DMS114 treated with DMSO at 0.1 percent for 48 hours (cell line): ENCODE results near the gene PLCH1.

Source experiments
- DNase-seq: peaks from one replicate; lab custom pipeline; 2025; ENCODE audit not compliant: unreplicated experiment; lab: John Stamatoyannopoulos, UW

The PLCH1 gene, protein sequence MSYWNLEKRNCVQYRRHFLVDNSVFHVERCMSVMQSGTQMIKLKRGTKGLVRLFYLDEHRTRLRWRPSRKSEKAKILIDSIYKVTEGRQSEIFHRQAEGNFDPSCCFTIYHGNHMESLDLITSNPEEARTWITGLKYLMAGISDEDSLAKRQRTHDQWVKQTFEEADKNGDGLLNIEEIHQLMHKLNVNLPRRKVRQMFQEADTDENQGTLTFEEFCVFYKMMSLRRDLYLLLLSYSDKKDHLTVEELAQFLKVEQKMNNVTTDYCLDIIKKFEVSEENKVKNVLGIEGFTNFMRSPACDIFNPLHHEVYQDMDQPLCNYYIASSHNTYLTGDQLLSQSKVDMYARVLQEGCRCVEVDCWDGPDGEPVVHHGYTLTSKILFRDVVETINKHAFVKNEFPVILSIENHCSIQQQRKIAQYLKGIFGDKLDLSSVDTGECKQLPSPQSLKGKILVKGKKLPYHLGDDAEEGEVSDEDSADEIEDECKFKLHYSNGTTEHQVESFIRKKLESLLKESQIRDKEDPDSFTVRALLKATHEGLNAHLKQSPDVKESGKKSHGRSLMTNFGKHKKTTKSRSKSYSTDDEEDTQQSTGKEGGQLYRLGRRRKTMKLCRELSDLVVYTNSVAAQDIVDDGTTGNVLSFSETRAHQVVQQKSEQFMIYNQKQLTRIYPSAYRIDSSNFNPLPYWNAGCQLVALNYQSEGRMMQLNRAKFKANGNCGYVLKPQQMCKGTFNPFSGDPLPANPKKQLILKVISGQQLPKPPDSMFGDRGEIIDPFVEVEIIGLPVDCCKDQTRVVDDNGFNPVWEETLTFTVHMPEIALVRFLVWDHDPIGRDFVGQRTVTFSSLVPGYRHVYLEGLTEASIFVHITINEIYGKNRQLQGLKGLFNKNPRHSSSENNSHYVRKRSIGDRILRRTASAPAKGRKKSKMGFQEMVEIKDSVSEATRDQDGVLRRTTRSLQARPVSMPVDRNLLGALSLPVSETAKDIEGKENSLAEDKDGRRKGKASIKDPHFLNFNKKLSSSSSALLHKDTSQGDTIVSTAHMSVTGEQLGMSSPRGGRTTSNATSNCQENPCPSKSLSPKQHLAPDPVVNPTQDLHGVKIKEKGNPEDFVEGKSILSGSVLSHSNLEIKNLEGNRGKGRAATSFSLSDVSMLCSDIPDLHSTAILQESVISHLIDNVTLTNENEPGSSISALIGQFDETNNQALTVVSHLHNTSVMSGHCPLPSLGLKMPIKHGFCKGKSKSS (N-terminal part only)

DNA sequence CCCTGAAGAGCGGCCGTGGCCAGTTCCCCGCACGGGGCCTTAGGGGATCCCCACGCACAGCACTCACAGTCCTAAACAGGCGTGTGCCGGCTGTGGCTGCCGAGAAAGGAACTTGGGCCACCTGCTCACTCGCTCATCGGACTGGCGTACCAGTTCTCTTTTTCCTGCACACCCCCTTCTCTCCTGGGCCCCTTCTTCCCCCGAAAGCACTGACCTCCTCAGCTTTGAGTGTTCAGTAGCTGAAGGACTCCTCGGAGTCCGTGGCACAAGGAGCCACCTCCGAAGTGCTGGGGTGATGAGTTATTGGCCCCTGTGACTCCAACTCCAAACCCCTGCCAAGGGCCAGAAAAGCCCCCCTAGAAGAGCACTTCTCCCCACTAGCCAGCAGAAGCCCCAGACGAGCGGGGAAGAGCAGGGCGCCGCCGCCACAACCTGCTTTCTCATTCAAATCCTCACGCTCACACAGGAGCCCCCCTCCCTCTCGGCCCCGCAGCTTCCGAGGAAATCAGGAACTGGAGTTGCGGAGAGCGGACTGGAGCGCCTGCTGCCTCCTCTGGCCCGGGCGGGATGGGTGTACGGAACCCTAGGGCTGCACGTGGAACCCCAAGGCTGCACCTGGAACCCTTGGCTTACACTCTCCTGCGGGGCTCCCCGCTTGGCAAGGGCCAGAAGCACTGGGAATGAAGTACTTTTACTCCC is at the start of gene PLCH1:
Gene PLCH1 (minus strand): TSS at position 446 of the 699 bp plus-strand sequence. CDS start 40,847 bp downstream, outside the sequence.
- DNase-seq: peak; percentile 23

DNA sequence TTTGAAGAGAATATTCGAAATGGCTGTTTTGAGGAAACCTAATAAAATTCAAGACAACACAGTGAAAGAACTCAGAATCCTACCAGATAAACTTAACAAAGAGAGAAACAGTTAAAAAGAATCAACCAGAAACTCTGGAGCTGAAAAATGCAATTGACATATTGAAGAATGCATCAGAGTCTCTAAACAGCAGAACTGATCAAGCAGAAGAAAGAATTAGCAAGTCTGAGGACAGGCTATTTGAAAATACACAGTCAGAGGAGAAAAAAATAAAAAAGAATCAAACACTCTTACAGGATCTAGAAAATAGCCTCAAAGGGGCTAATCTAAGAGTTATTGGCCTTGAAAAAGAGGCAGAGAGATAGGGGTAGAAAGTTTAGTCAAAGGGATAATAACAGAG is 47.7 kb upstream of the PLCH1 start:
- no peak for DNase-seq

DNA sequence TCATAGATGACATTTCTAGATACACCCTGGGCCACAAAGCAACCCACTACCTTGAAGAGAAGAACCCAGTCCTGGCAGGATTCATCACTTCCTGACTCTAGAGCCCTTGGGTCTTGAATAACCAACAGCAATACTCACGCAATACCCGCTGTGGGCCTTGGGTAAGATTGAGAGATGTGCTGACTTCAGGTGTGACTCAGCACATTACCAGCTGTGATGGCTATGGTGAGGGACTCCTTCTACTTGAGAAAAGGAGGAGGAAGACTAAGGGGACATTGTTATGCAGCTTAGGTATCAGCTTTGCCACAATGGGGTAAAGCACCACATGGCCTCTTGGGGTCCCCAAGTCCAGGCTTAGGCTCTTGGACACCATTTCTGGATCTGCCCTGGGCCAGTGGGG is 46.3 kb upstream of the PLCH1 start:
- DNase-seq: no peak

DNA sequence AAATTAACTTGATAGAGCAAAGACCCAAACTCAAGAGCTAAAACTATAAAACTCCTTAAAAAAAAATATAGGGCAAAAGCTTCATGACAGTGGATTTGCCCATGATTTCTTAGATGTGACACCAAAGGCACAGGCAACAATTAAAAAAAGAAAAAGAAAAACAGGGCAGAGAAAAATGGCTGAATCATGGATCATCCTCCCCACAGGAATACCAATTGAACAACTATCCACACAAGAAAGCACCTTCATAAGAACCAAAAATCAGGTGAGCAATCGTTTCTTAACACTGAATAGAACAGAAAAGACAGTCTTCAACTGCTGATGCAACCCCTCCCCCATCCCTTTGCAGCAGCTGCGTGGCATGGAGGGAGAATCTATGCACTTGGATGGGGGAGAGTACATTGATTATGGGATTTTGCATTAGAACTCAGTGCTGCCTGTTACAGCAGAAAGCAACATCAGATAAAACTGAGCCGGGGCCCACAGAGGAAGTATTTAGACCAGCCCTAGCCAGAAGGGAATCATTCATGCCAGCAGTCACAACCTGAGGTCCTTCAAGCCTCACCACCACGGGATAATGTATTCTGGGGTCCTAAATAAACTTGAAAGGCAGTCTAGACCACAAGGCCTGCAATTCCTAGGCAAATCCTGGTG is 45.5 kb upstream of the PLCH1 start:
- DNase-seq: no peak

DNA sequence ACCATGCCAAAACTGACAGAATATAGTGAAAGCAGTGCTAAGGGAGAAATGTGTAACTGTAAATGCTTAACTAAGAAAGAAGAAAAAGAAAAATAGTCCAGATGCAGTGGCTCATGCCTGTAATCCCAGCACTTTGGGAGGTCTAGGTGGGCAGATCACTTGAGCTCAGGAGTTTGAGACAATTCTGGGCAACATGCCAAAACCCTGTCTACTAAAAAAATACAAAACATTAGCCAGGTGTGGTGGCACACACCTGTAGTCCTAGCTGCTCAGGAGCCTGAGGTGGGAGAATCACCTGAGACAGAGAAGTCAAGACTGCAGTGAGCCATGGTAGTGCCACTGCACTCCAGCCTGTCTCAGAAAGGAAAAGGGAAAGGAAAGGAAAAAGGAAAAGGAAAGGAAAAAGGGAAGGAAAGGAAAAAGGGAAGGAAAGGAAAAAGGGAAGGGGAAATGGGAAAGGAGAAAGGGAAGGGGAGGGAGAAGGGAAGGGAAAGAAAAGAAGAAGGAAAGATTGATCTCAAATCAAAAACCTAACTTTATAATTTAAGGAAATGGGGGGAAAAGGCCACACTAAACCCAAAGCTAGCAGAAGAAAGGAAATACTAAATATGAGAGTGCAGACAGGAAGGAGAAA is 40.9 kb upstream of the PLCH1 start:
- no peak for DNase-seq

DNA sequence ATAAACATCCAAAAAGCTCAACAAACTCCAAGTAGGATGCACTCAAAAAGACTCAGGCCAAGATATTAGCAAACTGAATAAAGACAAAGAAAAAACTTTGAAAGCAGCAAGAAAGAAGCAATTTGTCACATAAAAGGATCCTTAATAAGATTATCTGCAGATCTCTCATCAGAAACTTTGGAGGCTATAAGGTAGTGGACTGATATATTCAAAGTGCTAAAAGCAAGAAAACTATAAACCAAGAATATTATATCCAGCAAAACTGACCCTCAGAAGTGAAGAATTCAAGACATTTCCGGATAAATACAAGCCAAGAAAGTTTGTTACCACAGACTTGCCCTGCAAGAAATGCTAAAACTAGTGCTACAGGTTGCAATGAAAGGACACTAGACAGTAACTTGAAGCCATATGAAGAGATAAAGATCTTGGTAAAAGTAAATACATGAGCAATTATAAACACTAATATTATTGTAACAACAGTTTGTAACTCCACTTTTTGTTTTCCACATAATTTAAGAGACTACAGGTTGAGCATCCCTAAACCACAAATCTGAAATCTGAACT is 37.6 kb upstream of the PLCH1 start:
- DNase-seq: no peak

DNA sequence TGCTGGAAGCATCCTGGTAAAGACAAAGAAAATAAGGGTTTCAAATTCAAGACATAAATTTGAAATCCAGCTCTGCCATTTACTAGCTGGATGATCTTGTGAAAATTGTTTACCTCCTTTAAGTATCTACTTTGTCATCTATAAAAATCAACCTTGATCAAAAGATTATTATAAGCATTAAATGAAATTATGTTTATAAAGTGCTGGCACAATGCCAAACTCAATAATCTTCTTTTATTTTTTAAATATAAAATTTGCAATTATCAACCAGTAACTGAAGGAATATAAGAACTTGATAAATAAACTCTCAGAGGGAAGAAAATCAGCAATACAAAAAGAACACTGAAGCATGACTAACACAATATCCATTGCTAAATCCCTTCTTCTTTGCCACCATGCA is 35.4 kb upstream of the PLCH1 start:
- DNase-seq: no peak

DNA sequence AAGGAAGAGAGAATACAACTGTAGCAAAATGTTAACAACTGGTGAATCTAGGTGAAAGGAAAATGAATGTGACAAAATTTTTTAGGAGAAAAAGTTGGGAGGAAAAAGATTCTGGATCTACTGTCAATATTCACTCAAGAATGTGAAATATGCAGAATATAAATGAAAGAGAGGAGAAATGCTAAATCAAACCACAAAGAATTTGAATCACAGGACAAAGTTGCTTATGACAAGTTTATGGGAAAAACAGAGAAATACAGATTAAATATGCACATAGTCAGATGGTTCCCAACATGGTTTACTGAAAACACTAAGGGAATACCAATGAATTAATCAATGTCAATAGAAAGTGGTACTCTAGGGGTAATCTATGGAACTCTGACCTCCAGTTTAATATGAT is 33.6 kb upstream of the PLCH1 start:
- DNase-seq: no peak

DNA sequence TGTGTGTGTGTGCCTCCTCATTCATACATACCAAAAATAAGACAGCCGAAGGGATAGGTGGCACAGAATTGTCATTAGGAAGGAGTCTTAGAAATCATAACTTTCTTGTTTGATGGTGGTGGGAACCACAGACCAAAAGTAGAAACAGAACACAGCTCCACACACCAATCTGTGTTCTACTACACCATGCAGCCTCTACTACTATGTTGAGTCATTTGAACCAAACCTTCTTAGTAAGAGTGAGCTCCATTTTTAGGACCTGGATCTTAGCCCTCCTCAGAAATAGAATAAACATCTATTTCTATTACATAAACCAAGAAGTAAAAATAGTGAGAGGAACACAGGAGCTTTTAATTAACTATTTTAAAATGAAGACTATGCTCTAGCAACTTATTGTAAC is 27.9 kb upstream of the PLCH1 start:
- DNase-seq: no peak

DNA sequence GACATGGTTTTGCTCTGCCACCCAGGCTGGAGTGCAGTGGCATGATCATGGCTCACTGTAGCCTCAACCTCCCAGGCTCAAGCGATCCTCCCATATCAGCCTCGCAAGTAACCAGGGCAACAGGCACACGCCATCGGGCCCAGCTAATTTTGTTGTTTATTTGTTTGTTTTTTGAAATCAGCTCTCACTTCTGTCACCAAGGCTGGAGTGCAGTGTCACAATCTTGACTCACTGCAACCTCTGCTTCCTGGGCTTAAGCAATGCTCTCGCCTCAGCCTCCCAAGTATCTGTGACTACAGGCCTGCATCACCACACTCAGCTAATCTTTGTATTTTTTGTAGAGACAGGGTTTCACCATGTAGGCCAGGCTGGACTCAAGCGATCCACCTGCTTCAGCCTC is 26.3 kb upstream of the PLCH1 start:
- no peak for DNase-seq

DNA sequence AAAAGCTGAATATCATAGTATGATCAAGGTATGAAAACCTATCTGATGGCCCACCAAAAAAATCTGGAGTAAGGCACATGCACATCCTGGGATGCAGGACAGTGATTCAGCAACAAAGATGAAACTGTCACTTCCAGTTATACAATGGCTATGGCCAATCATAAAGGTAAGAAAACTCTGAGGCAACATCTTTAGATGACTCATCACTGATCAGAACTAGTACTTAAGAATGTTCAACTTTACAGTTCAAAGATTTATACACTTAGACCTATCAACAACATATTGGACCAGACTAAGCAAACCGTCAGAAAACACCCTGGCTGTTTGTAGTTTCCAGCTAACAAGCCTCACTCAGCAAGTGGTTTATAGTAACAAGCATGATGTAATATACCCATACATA is 21.3 kb upstream of the PLCH1 start:
- no peak for DNase-seq

DNA sequence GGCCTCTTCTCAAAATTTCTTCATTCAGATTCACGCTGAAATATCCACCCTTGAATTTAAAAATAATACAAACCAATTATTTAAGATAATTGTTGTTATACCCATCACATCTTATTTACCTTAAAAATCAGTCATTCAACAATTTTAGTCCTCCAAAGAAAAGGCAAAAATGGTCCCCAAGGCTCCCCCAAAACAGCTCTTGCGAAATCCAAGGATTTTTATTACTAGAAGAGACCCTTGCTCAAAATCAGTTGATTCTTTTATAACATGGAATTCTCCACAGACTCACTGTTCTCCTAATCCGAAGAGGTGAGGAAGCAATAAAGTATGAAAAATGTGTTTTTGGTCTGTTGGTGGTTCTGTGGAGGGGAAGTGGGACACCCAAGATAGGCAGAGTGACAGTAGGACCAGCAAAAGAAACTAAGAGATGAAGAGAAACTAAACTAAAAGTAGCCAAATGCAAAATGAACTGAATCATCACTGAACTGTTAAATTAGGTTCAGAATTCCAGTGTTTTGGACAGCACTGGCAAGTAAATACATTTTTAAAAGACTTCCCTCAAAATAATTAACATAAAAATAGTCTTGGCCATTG is 19.1 kb upstream of the PLCH1 start:
- DNase-seq: no peak

DNA sequence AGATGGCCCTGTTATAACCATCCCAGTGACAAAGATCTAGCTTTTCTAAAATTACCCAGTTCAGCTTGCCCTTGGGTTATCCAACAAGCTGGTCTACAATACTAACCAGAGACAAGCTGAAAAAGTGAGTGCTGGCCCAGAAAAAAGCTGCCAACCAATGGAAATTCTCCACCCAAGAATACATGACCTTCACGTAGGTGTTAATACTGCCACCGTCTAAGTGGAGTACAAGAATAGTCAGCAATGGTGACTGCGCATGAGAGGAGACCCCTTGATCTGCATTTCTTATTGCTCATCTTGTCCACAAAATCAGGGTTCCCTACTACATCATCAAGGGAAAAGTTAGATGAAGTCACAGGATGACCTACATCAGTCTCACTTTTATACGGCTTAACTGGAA is 15.8 kb upstream of the PLCH1 start:
- DNase-seq: no peak

DNA sequence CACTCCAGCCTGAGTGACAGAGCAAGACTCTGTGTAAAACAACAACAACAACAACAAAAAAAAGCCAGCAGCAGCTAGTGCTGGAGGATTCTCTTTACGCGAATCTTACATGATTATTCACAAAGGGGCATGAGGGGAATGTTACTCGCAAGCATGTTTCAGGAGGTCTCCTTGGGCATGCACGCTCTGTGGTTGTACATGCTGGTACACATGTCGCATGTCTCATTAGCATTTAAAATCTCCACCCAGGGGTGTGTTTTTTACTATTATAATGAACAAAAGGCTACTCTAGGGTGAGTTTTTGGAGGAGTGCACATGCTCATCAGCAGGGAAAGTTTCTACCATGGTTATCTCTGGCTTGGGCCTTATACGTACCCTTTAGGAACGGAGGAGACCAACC is 12.7 kb upstream of the PLCH1 start:
- DNase-seq: no peak

DNA sequence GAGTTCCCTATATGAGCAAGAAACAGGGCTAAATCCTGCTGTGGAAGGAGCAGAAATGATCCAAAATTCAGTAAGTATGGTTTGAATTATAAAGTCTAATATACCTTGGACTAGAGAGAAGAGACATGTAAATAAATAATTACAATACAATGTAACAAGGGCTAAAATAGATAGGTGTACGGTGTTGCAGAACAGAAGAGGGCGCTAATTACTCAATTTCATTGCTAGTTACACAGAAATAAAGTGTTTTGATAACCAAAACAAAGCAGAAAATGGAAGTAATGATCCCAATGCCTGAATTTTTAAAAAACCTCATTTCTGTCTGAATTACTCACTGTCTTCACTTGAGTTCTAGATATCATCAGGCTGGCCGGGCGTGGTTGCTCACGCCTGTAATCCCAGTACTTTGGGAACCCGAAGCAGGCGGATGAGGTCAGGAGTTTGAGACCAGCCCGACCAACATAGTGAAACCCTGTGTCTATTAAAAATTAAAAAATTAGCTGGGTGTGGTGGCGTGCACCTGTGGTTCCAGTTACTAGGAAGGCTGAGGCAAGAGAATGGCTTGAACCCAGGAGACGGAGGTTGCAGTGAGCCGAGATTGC is 8.3 kb upstream of the PLCH1 start:
- DNase-seq: peak; percentile 52

DNA sequence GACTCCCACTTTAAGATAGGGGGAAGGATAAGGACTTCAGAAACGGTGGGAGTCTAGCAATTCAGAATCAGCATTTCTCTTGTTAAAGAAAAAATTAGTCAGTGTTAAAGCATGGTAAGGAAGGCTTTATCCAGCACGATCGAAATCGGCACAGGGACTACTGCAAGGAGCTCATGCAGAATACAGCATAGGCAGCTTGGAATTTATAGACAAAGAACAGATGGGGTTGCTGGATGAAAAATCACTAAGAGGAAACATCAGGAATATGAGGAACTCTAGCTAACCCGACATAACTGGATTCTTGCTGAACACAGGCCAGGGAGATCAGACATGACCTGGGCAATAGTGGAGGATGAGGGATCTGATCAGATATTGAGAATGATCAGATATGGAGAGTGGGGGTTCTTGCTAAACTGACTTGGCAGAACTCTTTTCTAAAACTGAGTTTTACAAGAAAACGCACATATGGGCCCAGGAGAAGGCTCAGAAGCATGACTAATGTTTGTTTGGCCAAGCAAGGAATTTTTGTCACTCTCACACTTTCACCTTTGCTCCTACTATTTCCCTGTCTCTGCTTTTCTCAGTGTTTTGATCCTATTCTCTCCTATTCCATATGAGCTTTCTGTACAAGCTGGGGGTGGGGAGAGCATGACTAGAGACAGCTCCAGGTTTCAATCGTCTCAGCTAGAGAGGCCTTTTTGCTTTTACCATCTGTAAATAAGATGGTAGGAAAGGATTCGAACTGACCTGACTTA is 3.9 kb upstream of the PLCH1 start:
- DNase-seq: no peak

DNA sequence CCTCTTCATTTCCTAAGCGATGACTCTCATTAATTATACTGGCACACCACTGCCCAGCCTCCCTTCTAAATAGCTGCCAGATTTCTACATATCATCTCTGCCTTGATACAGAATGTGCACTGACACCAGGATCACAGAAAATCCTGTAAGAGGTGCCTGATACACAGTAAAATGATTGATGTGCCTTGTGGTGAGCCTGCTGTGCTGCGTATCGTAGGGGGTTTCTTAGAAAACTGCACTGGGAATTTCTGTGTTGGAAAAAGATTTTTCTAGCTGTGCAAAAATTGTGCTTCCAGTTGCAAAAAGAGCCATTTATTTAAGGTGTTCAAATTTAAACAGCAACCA is 3.0 kb upstream of the PLCH1 start:
- no peak for DNase-seq

DNA sequence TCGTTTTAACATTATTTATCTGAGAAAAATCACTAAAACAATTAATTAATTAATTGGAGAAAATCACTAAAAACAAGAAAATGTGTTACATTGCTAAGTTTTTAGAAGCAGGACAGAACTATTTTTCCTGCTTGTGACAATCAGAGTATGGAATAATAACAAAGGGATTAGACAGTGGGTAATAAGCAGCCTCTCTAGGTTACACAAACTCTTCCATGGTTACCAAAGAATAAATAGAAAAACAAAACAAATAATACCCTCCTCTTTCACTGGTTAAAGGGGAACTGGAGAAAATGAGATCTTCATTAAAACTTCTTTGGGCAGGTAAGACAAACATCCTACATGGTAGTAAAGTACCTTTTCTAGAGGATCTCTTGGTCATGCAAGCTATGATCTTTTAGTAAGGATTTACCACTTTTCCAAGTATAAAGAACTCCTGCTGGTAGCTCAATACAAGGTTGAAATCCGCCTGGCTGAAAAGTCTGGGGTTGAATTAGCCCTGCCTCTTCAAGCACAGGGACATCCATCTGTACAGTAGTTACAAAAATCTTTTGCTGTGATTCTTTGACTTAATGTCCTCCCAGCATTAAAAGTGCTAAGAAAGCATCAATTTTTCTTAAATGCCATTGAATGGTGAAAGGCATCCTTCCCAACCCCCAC is 2.5 kb upstream of the PLCH1 start:
- no peak for DNase-seq
